Suprapubic skin (tissue), 4 donors: ENCODE data around the gene PDGFB. TPM values are rescaled to one million over a fixed set of nuclear protein-coding genes. Genes with fewer than 3 reads are reported as not detected.
A peak's percentile ranks its signal among the peaks of the same experiment; 100 is the strongest.

Source experiments
- DNase-seq, 2 donors: peaks; one replicate each; pipeline ENCODE4 v3.0.0-alpha.2; 2019; ENCODE audit warnings: low spot score in 2 of 2
- H3K27ac ChIP-seq: fragments of 200-600 bp; sonication (generic); one replicate; pipeline ENCODE4 v1.5.1; 2019
- H3K27me3 ChIP-seq: fragments of 200-600 bp; sonication (generic); one replicate; pipeline ENCODE4 v1.5.1; 2019
- H3K36me3 ChIP-seq: fragments of 200-600 bp; sonication (generic); one replicate; pipeline ENCODE4 v1.5.1; 2019
- H3K4me1 ChIP-seq: fragments of 200-600 bp; sonication (generic); one replicate; pipeline ENCODE4 v1.5.1; 2019
- H3K4me3 ChIP-seq: fragments of 200-600 bp; sonication (generic); one replicate; pipeline ENCODE4 v1.5.1; 2019; ENCODE audit warnings: mild to moderate bottlenecking
- H3K9me3 ChIP-seq: fragments of 200-600 bp; sonication (generic); one replicate; pipeline ENCODE4 v1.5.1; 2019
- CTCF ChIP-seq, 2 donors: fragments of 200-600 bp in 1 of 2; fragments of 450-650 bp in 1 of 2; sonication (generic) in 1 of 2; IDR thresholded peaks; one replicate each; pipeline ENCODE4 v1.5.1; 2016 to 2019; ENCODE audit warnings: antibody characterized with exemption in 2 of 2, mild to moderate bottlenecking in 1 of 2, moderate library complexity in 1 of 2
- EP300 ChIP-seq: sonication (generic); formaldehyde crosslinking; IDR thresholded peaks from one replicate; pipeline ENCODE4 v1.6.1; 2017; ENCODE audit warnings: antibody characterized with exemption
- POLR2A ChIP-seq, 2 donors: fragments of 450-650 bp; IDR thresholded peaks; one replicate each; pipeline ENCODE4 v1.6.1; 2017; ENCODE audit warnings: antibody characterized with exemption in 2 of 2, mild to moderate bottlenecking in 2 of 2, moderate library complexity in 2 of 2
- POLR2AphosphoS5 ChIP-seq, 3 donors: sonication (generic); formaldehyde crosslinking; IDR thresholded peaks; one replicate each; pipeline ENCODE4 v1.6.1; 2017; ENCODE audit warnings: antibody characterized with exemption in 3 of 3
- WGBS: methylation state at CpG from one replicate; pipeline ENCODE4 v1.1.5; 2018; 5-methylcytosine and 5-hydroxymethylcytosine counted together
- total RNA-seq, 4 donors: library from RNA; depleted of rRNA; stranded (reverse); fragments of >200 nt; gene quantifications; one replicate each; pipeline ENCODE4 v1.1.0, GENCODE V29; 2016

Gene PDGFB
- total RNA-seq, 4 donors from 2014 or later = 10.5 to 20.6 (median 12.0) TPM

GRCh38 chr22:39173787-39174497 is 70.8 kb downstream of the PDGFB start:
- H3K27ac ChIP-seq = peak overlapping the region; percentile 77
- no peaks in the 10 kb centered on the region for H3K27me3 ChIP-seq
- H3K4me3 ChIP-seq = peak overlapping the region; percentile 1
- no peaks in the 10 kb centered on the region for H3K36me3 ChIP-seq
- 56% methylated on average over 11 of the region's 11 CpGs for WGBS
- no peaks in the 10 kb centered on the region for H3K9me3 ChIP-seq
- peaks cover 58% of the 10 kb centered on the region for H3K4me1 ChIP-seq
- peak in 1 of 2 donors; percentile 44 for DNase-seq
- no peak for TF ChIP-seq EP300
- TF ChIP-seq POLR2A (IDR thresholded peaks at IDR 0.05) = no peak
- no peak for TF ChIP-seq CTCF (IDR thresholded peaks at IDR 0.05)
- no peak for TF ChIP-seq POLR2AphosphoS5 (IDR thresholded peaks at IDR 0.05)

Other genes starting within 250 kb of the PDGFB start
- 10 to 100 TPM in 1 of 4 donors, 1 to 10 TPM in 3; 6.6 to 10.5 (median 7.8) TPM for gene APOBEC3C, start 230.7 kb downstream of the PDGFB start, total RNA-seq
- not detected for gene APOBEC3D, start 223.9 kb downstream of the PDGFB start, total RNA-seq
- gene APOBEC3F, start 204.1 kb downstream of the PDGFB start, total RNA-seq = 1 to 10 TPM in 2 of 4 donors, under 1 TPM in 1, not detected in 1; 0.57 to 2.0 (median 1.4) TPM
- gene APOBEC3G, start 167.7 kb downstream of the PDGFB start, total RNA-seq = 1 to 10 TPM in 2 of 4 donors, under 1 TPM in 2; 0.45 to 5.2 (median 1.5) TPM
- gene APOBEC3H, start 147.7 kb downstream of the PDGFB start, total RNA-seq = under 1 TPM in 1 of 4 donors, not detected in 3; 0.52 TPM
- gene CBX7, start 92.3 kb downstream of the PDGFB start, total RNA-seq = 100 to 1,000 TPM in 1 of 4 donors, 10 to 100 TPM in 3; 38.1 to 126 (median 56.3) TPM
- gene RPL3, start 74.6 kb upstream of the PDGFB start, total RNA-seq = 1,000 to 10,000 TPM; 2,537 to 3,396 (median 3,080) TPM
- gene SYNGR1, start 105.0 kb upstream of the PDGFB start, total RNA-seq = 10 to 100 TPM; 34.6 to 52.5 (median 44.3) TPM
- gene TAB1, start 154.8 kb upstream of the PDGFB start, total RNA-seq = 10 to 100 TPM; 16.9 to 35.4 (median 23.3) TPM
- 1 to 10 TPM; 2.2 to 3.7 (median 3.0) TPM for gene MGAT3, start 212.0 kb upstream of the PDGFB start, total RNA-seq